ENCODE data around the gene TMEM255A. TPM values are rescaled to one million over a fixed set of nuclear protein-coding genes. Genes with fewer than 3 reads are reported as not detected.

The TMEM255A gene
- total RNA-seq, 1 donor from 2014 or later, result not detected

GRCh38 chrX:120213438-120214265 is 97.6 kb downstream of the TMEM255A start:
- intact Hi-C loops (cut with micrococcal nuclease), result loop anchor here (1.0 to 10.0 kb wide), 3 partner anchors 79 to 232 kb away; no protein-coding TSS in a partner anchor

Other genes starting within 250 kb of the TMEM255A start
- not detected in 2 replicates for gene RHOXF2B, start 233.8 kb downstream of the TMEM255A start, total RNA-seq
- 0.29 and 0.46 TPM in 2 replicates for gene RHOXF1, start 195.5 kb downstream of the TMEM255A start, total RNA-seq
- gene RHOXF2, start 152.8 kb downstream of the TMEM255A start, total RNA-seq, result not detected in 2 replicates
- 13.6 and 14.4 TPM in 2 replicates for gene ZBTB33, start 60.6 kb downstream of the TMEM255A start, total RNA-seq
- not detected in 2 replicates for gene ATP1B4, start 50.6 kb upstream of the TMEM255A start, total RNA-seq
- gene LAMP2, start 157.8 kb upstream of the TMEM255A start, total RNA-seq, result 68.5 and 68.7 TPM in 2 replicates
- gene CUL4B, start 249.5 kb upstream of the TMEM255A start, total RNA-seq, result 35.4 and 39.1 TPM in 2 replicates